Esophagus muscularis mucosa (tissue), 4 donors: Measurements from ENCODE around the gene TMEM11.

Experiments used
- EP300 ChIP-seq: sonication (generic); formaldehyde crosslinking; IDR thresholded peaks from one replicate; pipeline ENCODE4 v1.6.1; 2017; ENCODE audit warnings: antibody characterized with exemption
- POLR2AphosphoS5 ChIP-seq, 2 donors: sonication (generic); formaldehyde crosslinking; IDR thresholded peaks; one replicate each; pipeline ENCODE4 v1.6.1; 2017; ENCODE audit warnings: antibody characterized with exemption in 2 of 2
- TF ChIP-seq, protein P1 (sequence below), 3 experiments: fragments of 200-600 bp in 2 of 3; fragments of 450-650 bp in 1 of 3; sonication (generic) in 2 of 3; IDR thresholded peaks; one replicate each; pipeline ENCODE4 v1.5.1; 2017 to 2019; ENCODE audit warnings: antibody characterized with exemption in 3 of 3, mild to moderate bottlenecking in 2 of 3, moderate library complexity in 1 of 3

GRCh38 chr17:21246698-21247097 lies 32.7 kb upstream of the TMEM11 start:
- TF ChIP-seq, protein P1, sequence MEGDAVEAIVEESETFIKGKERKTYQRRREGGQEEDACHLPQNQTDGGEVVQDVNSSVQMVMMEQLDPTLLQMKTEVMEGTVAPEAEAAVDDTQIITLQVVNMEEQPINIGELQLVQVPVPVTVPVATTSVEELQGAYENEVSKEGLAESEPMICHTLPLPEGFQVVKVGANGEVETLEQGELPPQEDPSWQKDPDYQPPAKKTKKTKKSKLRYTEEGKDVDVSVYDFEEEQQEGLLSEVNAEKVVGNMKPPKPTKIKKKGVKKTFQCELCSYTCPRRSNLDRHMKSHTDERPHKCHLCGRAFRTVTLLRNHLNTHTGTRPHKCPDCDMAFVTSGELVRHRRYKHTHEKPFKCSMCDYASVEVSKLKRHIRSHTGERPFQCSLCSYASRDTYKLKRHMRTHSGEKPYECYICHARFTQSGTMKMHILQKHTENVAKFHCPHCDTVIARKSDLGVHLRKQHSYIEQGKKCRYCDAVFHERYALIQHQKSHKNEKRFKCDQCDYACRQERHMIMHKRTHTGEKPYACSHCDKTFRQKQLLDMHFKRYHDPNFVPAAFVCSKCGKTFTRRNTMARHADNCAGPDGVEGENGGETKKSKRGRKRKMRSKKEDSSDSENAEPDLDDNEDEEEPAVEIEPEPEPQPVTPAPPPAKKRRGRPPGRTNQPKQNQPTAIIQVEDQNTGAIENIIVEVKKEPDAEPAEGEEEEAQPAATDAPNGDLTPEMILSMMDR (IDR thresholded peaks at IDR 0.05) = no peak
- TF ChIP-seq EP300 (no peak), POLR2AphosphoS5 (IDR thresholded peaks at IDR 0.05) (no peak)
